Lower leg skin (tissue), 3 donors: Measurements from ENCODE around the gene TBC1D22A.

Experiments used
- CTCF ChIP-seq, 3 donors: fragments of 450-650 bp; IDR thresholded peaks; one replicate each; pipeline ENCODE4 v1.5.1; 2016; ENCODE audit warnings: antibody characterized with exemption in 3 of 3, mild to moderate bottlenecking in 3 of 3, moderate library complexity in 2 of 3
- POLR2A ChIP-seq, 2 donors: fragments of 450-650 bp; IDR thresholded peaks; one replicate each; pipeline ENCODE4 v1.6.1; 2016 to 2017; ENCODE audit warnings: antibody characterized with exemption in 2 of 2, mild to moderate bottlenecking in 1 of 2, moderate library complexity in 1 of 2

- TF ChIP-seq CTCF (IDR thresholded peaks at IDR 0.05) (no peak), POLR2A (IDR thresholded peaks at IDR 0.05) (no peak)
Measured at GRCh38 chr22:46942799-46943785, 180.6 kb downstream of the TBC1D22A start.
